ENCODE data around the gene GHSR.

Gene GHSR

GRCh38 chr3:172447611-172448579 is at the start of gene GHSR:
TSS of gene GHSR (minus strand) at chr3:172448456. CDS start at chr3:172448413, 43 bp downstream.
- no peak for DNase-seq

- peak; percentile 62 to 79 for DNase-seq
Observed at GRCh38 chr3:172490198-172490669, 42.0 kb upstream of the GHSR start.

- DNase-seq, result no peak
Observed at GRCh38 chr3:172478116-172478515, 29.9 kb upstream of the GHSR start.

GRCh38 chr3:172476347-172476746 is 28.1 kb upstream of the GHSR start:
- no peak for DNase-seq

GRCh38 chr3:172475703-172476102 is 27.4 kb upstream of the GHSR start:
- DNase-seq, result no peak

- DNase-seq, result no peak
Observed at GRCh38 chr3:172471903-172472302, 23.6 kb upstream of the GHSR start.

- no peak for DNase-seq
Observed at GRCh38 chr3:172470588-172470987, 22.3 kb upstream of the GHSR start.

- DNase-seq, result no peak
Observed at GRCh38 chr3:172467170-172467824, 19.0 kb upstream of the GHSR start.

- no peak for DNase-seq
Observed at GRCh38 chr3:172466553-172467130, 18.4 kb upstream of the GHSR start.

GRCh38 chr3:172465281-172465680 is 17.0 kb upstream of the GHSR start:
- DNase-seq, result no peak

- peak in 1 of 2 experiments; percentile 37 for DNase-seq
Observed at GRCh38 chr3:172464306-172464705, 16.1 kb upstream of the GHSR start.

GRCh38 chr3:172461530-172462138 is 13.4 kb upstream of the GHSR start:
- DNase-seq, result peak in 1 of 2 experiments; percentile 61

- no peak for DNase-seq
Observed at GRCh38 chr3:172456404-172456803, 8.1 kb upstream of the GHSR start.

GRCh38 chr3:172454180-172454579 is 5.9 kb upstream of the GHSR start:
- no peak for DNase-seq

GRCh38 chr3:172449466-172450149 is 1.4 kb upstream of the GHSR start:
- no peak for DNase-seq

- DNase-seq, result no peak
Observed at GRCh38 chr3:172448661-172449465, 607 bp upstream of the GHSR start.

GRCh38 chr3:172446198-172446597 is 2.1 kb downstream of the GHSR start:
- no peak for DNase-seq

- no peak for DNase-seq
Observed at GRCh38 chr3:172444821-172445220, 3.4 kb downstream of the GHSR start.

GRCh38 chr3:172442606-172443005 is 5.7 kb downstream of the GHSR start:
- no peak for DNase-seq

GRCh38 chr3:172441581-172441980 is 6.7 kb downstream of the GHSR start:
- DNase-seq, result no peak

- DNase-seq, result no peak
Observed at GRCh38 chr3:172438186-172438585, 10.1 kb downstream of the GHSR start.

- no peak for DNase-seq
Observed at GRCh38 chr3:172437713-172438112, 10.5 kb downstream of the GHSR start.

All from NCI-H446 (cell line).